Stomach (tissue), 9 donors: ENCODE results near the gene EYA2. TPM values are rescaled to one million over a fixed set of nuclear protein-coding genes. Genes with fewer than 3 reads are reported as not detected.

Experiments used
- DNase-seq, 2 donors: peaks; one replicate each; pipeline versions ENCODE4 v3.0.0 to v3.0.0-alpha.2; 2013 to 2019
- H3K27ac ChIP-seq, 5 donors: fragments of 200-600 bp in 4 of 5; sonication (generic) in 4 of 5; one replicate each; pipeline ENCODE4 v1.5.1; 2013 to 2019; ENCODE audit warnings: mild to moderate bottlenecking in 1 of 5, moderate library complexity in 1 of 5
- H3K27me3 ChIP-seq, 3 donors: fragments of 200-600 bp; sonication (generic); one replicate each; pipeline ENCODE4 v1.5.1; 2017 to 2019; ENCODE audit warnings: mixed run types in 1 of 3
- H3K36me3 ChIP-seq, 4 donors: fragments of 200-600 bp; sonication (generic); 1 replicate in 3 of 4; 2 replicates in 1 of 4; pipeline ENCODE4 v1.5.1; 2016 to 2019
- H3K4me1 ChIP-seq, 4 donors: fragments of 200-600 bp; sonication (generic); one replicate each; pipeline ENCODE4 v1.5.1; 2016 to 2019
- H3K4me3 ChIP-seq, 4 donors: fragments of 200-600 bp; sonication (generic) in 3 of 4; one replicate each; pipeline ENCODE4 v1.5.1; 2016 to 2019; ENCODE audit warnings: mild to moderate bottlenecking in 1 of 4
- H3K9me3 ChIP-seq, 4 donors: fragments of 200-600 bp; sonication (generic); one replicate each; pipeline ENCODE4 v1.5.1; 2016 to 2019
- EP300 ChIP-seq: sonication (generic); formaldehyde crosslinking; IDR thresholded peaks from one replicate; pipeline ENCODE4 v1.6.1; 2017; ENCODE audit warnings: antibody characterized with exemption
- POLR2A ChIP-seq, 4 donors: fragments of 450-650 bp; IDR thresholded peaks; one replicate each; pipeline ENCODE4 v1.6.1; 2016; ENCODE audit warnings: antibody characterized with exemption in 4 of 4, control low read depth in 2 of 4, mild to moderate bottlenecking in 1 of 4, moderate library complexity in 1 of 4
- POLR2AphosphoS5 ChIP-seq, 3 donors: sonication (generic); formaldehyde crosslinking; IDR thresholded peaks; one replicate each; pipeline ENCODE4 v1.6.1; 2016; ENCODE audit warnings: antibody characterized with exemption in 3 of 3
- WGBS, 5 donors: extraction: QIAGEN DNeasy Blood & Tissue Kit in 3 of 5; methylation state at CpG; one replicate each; pipeline versions ENCODE4 v1.1.5 to v1.1.7; 2013 to 2018; 5-methylcytosine and 5-hydroxymethylcytosine counted together
- intact Hi-C: fragments of 100-400 bp; cut with DNase I; formaldehyde crosslinking; loops from one replicate; pipeline ENCODE4 v1.15.1; 2023; ENCODE audit warnings: low total_unique reads
- polyA plus RNA-seq, 3 donors: library from polyadenylated mRNA; stranded (reverse); fragments of 200-250 nt; gene quantifications; one replicate each; pipeline ENCODE4 v1.2.3, GENCODE V29; 2013
- total RNA-seq, 5 donors: library from RNA; depleted of rRNA; stranded (reverse); fragments of >200 nt; gene quantifications; one replicate each; pipeline versions ENCODE4 v1.1.0 to v1.2.3, GENCODE V29; 2014 to 2016
- TF ChIP-seq, protein P1 (sequence below), 7 experiments: fragments of 450-650 bp in 4 of 7; fragments of 200-600 bp in 3 of 7; sonication (generic) in 3 of 7; IDR thresholded peaks; one replicate each; pipeline ENCODE4 v1.5.1; 2016 to 2019; ENCODE audit warnings: antibody characterized with exemption in 7 of 7, control low read depth in 2 of 7, mild to moderate bottlenecking in 1 of 7
- donor health status: healthy with polysubstance abuse.
- donor health status: Bipolar disorder and iron deficiency.
- donor health status: healthy.

The EYA2 gene
- total and polyA plus RNA-seq, 8 donors = 1.8 to 86.2 (median 5.5) TPM

DNA sequence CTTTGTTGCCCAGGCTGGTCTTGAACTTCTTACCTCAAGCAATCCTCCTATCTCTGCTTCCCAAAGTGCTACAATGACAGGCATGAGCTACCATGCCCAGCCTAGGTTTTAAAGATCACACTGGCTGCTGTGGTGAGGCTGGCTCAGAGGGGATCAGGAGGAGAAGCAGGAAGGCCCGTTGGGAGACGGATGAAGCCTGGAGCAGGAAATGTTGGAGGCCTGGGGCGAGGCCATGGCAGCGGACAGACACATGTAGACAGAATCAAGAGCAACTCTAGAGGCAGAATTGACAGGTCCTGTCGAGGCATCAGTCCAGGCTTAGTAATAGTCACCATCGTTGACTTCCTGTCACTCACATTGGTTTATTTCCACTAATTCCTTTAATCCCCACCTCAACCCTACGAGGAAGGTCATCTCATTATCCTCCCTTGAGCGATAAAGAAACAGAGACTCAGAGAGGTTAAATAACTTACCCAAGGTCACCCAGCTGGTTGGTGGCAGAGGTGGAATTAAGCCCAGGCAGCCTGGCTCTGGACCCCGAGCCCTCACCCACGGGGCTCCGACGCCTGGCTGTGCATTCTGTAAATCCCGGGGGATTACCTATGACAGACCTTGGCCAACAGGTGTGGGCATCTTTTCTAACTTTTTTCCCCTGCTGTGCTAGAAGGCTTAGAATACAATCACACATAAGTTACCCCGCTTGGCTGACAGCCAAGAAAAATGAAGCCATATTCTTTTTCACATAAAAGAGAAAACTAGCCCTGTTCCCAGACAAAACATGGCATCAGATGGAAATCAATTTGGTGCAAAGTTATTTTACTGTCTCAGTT is 113.4 kb downstream of the EYA2 start:
- peaks cover 0 to 22% (median 8%) of the 10 kb centered on the region in 4 donors for H3K36me3 ChIP-seq

DNA sequence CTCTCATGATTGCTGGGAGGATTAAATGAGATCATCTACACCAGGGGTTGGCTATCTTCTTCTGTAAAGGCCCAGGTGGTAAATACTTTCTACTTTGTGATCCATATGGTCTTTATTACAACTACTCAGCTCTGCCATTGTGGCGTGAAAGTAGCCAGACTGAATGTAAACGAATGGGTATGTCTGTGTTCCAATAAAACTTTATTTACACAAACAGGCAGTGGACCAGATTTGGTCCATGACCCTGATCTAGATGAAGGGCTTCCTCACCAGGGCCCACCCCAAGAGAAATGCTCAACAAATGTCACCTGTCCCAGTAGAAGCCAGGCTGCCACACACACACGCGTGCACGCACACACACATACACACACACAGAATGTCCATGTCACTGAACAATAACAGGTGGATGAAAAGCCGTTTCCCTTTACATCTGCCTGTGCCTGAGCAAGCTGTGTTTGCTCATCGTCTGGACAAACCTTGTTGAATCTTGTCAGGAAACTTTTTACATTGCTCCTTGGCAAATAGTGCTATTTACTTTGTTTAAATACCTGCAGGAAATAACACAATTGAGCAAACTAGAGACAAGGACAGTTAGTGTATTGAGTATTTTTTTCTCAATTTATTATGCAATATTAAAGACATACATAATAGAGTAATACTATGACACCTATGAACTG is 114.3 kb downstream of the EYA2 start:
- H3K4me3 ChIP-seq = no peak overlapping the region
- intact Hi-C loops = no loop called here
- peaks cover 0 to 22% (median 8%) of the 10 kb centered on the region in 4 donors for H3K36me3 ChIP-seq
- WGBS, 5 donors = 57 to 71% (median 65%) methylated on average over 7 of the region's 7 CpGs
- H3K27ac ChIP-seq = no peak overlapping the region
- TF ChIP-seq EP300 (no peak), POLR2A (IDR thresholded peaks at IDR 0.05) (no peak), POLR2AphosphoS5 (IDR thresholded peaks at IDR 0.05) (no peak)
- TF ChIP-seq, protein P1, sequence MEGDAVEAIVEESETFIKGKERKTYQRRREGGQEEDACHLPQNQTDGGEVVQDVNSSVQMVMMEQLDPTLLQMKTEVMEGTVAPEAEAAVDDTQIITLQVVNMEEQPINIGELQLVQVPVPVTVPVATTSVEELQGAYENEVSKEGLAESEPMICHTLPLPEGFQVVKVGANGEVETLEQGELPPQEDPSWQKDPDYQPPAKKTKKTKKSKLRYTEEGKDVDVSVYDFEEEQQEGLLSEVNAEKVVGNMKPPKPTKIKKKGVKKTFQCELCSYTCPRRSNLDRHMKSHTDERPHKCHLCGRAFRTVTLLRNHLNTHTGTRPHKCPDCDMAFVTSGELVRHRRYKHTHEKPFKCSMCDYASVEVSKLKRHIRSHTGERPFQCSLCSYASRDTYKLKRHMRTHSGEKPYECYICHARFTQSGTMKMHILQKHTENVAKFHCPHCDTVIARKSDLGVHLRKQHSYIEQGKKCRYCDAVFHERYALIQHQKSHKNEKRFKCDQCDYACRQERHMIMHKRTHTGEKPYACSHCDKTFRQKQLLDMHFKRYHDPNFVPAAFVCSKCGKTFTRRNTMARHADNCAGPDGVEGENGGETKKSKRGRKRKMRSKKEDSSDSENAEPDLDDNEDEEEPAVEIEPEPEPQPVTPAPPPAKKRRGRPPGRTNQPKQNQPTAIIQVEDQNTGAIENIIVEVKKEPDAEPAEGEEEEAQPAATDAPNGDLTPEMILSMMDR (IDR thresholded peaks at IDR 0.05) = no peak
- H3K9me3 ChIP-seq = peaks cover 0 to 8% (median 3%) of the 10 kb centered on the region in 4 donors
- peaks cover 0 to 11% (median 0%) of the 10 kb centered on the region in 3 donors for H3K27me3 ChIP-seq
- H3K4me1 ChIP-seq = no peaks in the 10 kb centered on the region
- DNase-seq = peak in 1 of 2 donors; percentile 29

More for the DNA sequence above, 113.4 kb downstream of the EYA2 start:
- no peak for DNase-seq
- Histone ChIP-seq H3K4me3 (no peak overlapping the region), H3K27me3 (peaks cover 0 to 11% (median 0%) of the 10 kb centered on the region in 3 donors), H3K27ac (no peak overlapping the region), H3K9me3 (peaks cover 0 to 11% (median 3%) of the 10 kb centered on the region in 4 donors), H3K4me1 (no peaks in the 10 kb centered on the region)
- no peak for TF ChIP-seq POLR2A (IDR thresholded peaks at IDR 0.05)
- TF ChIP-seq EP300 = no peak
- TF ChIP-seq, protein P1 (IDR thresholded peaks at IDR 0.05) = no peak
- TF ChIP-seq POLR2AphosphoS5 (IDR thresholded peaks at IDR 0.05) = no peak
- WGBS, 5 donors = 60 to 78% (median 70%) methylated on average over 14 of the region's 14 CpGs
- intact Hi-C loops = no loop called here

DNA sequence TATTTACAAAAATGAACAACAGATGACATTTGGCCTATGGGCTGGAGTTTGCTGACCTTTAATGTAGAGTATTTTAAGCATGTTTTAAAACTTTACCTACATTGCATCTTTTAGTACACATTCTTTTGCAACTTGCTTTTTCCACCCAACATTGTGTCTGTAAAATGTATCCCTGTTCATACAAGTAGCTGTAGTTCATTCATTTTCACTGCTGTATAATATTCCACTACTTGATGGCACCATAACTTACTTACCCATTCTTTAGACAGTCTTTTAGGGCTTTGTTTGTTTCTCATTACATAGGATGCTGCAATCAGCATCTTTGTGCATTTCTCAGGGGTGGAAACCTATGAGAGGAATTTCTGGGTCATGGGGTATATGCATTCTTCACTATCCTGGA is 115.1 kb downstream of the EYA2 start:
- no peak for DNase-seq
- Histone ChIP-seq H3K4me3 (no peak overlapping the region), H3K27me3 (peaks cover 0 to 8% (median 0%) of the 10 kb centered on the region in 3 donors), H3K27ac (no peak overlapping the region), H3K9me3 (peaks cover 0 to under 1% (median under 1%) of the 10 kb centered on the region in 4 donors), H3K4me1 (no peaks in the 10 kb centered on the region), H3K36me3 (peaks cover 0 to 14% (median 8%) of the 10 kb centered on the region in 4 donors)
- TF ChIP-seq, protein P1 (IDR thresholded peaks at IDR 0.05) = no peak
- no peak for TF ChIP-seq POLR2A (IDR thresholded peaks at IDR 0.05)
- no peak for TF ChIP-seq EP300
- TF ChIP-seq POLR2AphosphoS5 (IDR thresholded peaks at IDR 0.05) = no peak
- intact Hi-C loops = no loop called here

DNA sequence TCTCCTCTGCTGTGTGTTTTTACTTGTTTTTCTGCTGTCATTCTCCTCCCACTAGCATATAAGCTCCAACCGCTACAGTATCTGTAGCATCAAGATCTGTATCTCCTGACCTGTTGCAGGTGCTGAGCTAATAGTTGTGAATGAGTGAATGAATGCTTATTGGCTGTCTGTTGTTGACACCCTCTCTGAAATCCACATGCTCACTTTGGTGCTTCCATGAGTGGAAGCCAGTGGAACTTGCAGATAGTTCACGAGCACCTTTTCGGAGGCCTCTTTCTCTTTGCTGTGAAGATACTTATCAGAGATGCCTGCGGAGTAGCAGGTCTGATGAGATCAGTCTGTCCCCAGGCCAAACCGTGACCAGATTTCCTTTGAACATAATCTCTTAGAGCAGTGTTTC is 117.3 kb downstream of the EYA2 start:
- no peaks in the 10 kb centered on the region for H3K9me3 ChIP-seq
- no peaks in the 10 kb centered on the region for H3K36me3 ChIP-seq
- WGBS, 5 donors = 65 to 79% (median 72%) methylated on average over 5 of the region's 5 CpGs
- no peaks in the 10 kb centered on the region for H3K27me3 ChIP-seq
- H3K27ac ChIP-seq = no peak overlapping the region
- H3K4me3 ChIP-seq = no peak overlapping the region
- intact Hi-C loops = no loop called here
- no peak for DNase-seq
- TF ChIP-seq EP300 = no peak
- no peak for TF ChIP-seq POLR2A (IDR thresholded peaks at IDR 0.05)
- TF ChIP-seq POLR2AphosphoS5 (IDR thresholded peaks at IDR 0.05) = no peak
- TF ChIP-seq, protein P1 (IDR thresholded peaks at IDR 0.05) = no peak
- no peaks in the 10 kb centered on the region for H3K4me1 ChIP-seq
